Cardiac septum (tissue), 1 donor: ENCODE results near the gene ZGRF1. TPM values are rescaled to one million over a fixed set of nuclear protein-coding genes. Genes with fewer than 3 reads are reported as not detected.
"Not testable (repeated sequence)": the region's sequence is repeated elsewhere in the genome, so short reads cannot be mapped to it uniquely, and the experiment has no call there.

ENCODE experiments used
- DNase-seq: peaks from one replicate; pipeline ENCODE4 v3.0.0-alpha.2; 2020; ENCODE audit warnings: low spot score
- intact Hi-C: fragments of 100-400 bp; cut with DNase I; formaldehyde crosslinking; loops from one replicate; pipeline ENCODE4 v1.14.0; 2022
- long read RNA-seq: library from polyadenylated mRNA; unstranded; transcript quantifications from one replicate; pipeline ENCODE4 v2.0.0, GENCODE V29; 2021
- total RNA-seq: library from RNA; stranded (reverse); fragmentation: NEBNext Ultra II Directional; extraction: Animal tissue kit (Norgen Biotek cat#: 25700); gene quantifications from one replicate; pipeline ENCODE4 v1.2.1, GENCODE V29; 2021
- donor health status: DM: no; HTN: no; CAD: no.

ZGRF1 gene, protein sequence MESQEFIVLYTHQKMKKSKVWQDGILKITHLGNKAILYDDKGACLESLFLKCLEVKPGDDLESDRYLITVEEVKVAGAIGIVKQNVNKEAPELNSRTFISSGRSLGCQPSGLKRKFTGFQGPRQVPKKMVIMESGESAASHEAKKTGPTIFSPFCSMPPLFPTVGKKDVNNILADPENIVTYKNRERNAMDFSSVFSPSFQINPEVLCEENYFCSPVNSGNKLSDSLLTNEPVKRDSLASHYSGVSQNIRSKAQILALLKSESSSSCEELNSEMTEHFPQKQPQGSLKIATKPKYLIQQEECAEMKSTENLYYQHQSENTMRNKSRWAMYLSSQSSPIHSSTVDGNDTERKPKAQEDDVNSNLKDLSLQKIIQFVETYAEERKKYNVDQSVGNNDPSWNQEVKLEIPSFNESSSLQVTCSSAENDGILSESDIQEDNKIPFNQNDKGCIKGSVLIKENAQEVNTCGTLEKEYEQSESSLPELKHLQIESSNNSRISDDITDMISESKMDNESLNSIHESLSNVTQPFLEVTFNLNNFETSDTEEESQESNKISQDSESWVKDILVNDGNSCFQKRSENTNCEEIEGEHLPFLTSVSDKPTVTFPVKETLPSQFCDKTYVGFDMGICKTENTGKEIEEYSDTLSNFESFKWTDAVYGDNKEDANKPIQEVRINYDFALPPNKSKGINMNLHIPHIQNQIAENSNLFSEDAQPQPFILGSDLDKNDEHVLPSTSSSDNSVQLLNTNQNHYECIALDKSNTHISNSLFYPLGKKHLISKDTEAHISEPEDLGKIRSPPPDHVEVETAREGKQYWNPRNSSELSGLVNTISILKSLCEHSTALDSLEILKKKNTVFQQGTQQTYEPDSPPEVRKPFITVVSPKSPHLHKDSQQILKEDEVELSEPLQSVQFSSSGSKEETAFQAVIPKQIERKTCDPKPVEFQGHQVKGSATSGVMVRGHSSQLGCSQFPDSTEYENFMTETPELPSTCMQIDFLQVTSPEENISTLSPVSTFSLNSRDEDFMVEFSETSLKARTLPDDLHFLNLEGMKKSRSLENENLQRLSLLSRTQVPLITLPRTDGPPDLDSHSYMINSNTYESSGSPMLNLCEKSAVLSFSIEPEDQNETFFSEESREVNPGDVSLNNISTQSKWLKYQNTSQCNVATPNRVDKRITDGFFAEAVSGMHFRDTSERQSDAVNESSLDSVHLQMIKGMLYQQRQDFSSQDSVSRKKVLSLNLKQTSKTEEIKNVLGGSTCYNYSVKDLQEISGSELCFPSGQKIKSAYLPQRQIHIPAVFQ (N-terminal part only)
- total RNA-seq: 2.8 TPM
- long read RNA-seq, partial matches to known transcripts: 0 of 1 reads
- long read RNA-seq, other reads (novel, unspliced or antisense): 1 of 1 reads

DNA sequence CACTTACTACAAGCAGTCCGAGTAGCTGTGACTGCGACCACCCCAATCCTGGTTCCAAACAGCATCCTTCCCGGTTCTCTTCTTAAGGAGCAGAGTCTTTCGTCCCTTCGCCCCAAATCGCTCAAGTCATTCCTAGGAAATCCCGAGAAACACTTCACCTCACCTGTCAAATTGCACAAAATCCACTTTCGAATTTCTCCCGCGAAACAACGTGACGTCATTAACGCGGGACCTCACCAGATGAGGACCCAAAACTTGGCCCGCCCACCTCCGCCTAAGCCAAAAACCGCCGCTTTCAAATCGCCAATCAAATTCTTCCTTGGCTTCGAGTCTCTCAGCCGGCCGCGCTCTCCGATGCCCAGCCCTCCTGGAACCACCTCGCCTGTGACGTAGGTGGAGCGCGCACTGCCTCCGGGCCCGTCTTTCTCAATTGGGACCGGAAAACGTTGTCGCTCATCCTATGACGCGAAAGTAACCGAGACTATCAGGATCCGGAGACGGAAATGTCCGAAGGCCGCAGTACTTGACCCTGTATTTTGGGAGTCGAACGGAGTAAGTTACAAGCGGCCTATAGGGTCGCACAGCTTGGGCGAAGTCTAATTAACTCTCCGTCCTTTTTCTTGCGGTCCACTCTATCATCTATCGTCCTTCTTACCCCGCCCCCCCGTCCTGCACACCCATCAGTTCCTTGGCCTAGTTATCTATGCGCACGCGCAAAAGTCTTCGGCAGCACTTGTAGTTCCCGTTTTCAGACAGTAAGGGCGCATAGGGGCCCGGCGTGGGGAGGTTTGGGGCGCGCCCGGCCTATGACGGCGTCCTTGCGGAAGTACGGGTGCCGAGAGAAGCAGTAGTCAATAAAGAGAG, at the start of gene ZGRF1, which contains the start of gene LARP7:
TSS of gene ZGRF1 (minus strand) at position 222 of the 864 bp plus-strand sequence. CDS start 3,733 bp downstream, outside the sequence.
TSS of gene LARP7 (plus strand) at position 456 of the 864 bp plus-strand sequence. CDS start 7,527 bp downstream, outside the sequence.
- intact Hi-C loops: loop anchor here (2.0 to 10.0 kb wide), 4 partner anchors 70 to 458 kb away; no protein-coding TSS in a partner anchor
- peak; percentile 99 for DNase-seq

DNA sequence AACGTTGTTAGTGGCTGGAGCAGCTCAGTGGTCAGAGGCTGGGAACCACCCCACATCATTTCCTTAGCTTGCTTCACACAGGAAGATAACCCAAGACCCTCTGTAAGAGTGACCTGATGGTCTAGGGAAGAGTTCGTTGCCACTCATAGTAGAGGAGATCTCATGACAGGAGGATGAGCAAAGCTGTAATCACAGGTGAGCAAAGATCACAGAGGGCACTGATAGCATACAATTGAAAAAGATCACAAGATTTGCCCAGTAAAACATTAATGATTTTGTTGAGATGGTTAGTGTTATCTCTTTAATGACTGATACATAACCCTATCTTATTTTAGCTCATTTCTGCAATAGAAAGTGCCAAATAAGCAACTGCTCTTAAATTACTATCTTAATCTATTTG, 44.3 kb upstream of the ZGRF1 start:
- no peak for DNase-seq
- intact Hi-C loops: no loop called here

DNA sequence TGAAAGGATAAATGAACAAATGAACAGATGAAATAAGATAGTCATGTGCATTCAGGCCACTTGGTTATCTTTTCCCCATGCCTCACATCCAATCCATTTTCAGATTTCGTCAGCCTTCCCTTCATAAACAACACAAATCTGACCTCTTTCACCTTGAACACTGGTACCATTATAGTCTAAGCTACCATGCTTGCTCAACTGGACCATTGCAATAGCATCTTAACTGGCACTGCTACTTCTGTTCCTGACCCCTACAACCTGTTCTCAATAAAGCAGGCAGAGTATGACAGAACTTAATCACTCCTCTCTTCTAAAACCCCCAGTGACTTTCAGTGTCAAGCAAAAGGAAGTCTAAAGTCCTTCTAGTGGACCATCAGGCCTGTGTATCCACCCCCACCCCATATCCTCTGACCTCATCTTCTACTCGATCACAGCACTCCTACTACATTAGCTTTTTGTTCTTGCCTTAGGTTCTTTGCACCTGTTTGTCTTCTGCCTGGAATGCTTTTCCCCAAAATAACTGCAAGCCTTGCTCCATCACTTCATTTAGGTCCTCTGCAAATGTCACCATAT, 40.9 kb upstream of the ZGRF1 start:
- intact Hi-C loops: no loop called here
- DNase-seq: no peak

DNA sequence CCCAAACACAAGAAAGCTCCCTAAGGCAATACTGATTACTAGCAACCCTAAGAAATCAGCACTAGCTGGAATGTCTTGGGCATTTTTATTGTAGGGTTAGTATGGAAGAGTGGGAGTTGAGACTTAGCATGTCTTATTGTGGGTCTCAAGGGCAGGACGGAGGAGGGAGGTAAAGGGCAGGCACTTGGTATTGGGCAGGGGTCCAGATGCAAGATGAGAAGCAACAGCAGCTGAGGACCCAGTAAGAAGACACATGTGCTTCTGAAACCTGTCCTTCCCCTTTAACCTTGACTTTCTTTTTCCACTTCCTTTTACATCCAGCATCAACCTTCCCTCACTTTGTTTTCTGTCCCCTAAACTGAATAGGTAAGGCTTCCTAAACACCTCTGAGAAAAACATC, 37.7 kb upstream of the ZGRF1 start:
- intact Hi-C loops: loop anchor here (5.0 kb wide), 1 partner anchor 33 kb away; no protein-coding TSS in a partner anchor
- DNase-seq: no peak

DNA sequence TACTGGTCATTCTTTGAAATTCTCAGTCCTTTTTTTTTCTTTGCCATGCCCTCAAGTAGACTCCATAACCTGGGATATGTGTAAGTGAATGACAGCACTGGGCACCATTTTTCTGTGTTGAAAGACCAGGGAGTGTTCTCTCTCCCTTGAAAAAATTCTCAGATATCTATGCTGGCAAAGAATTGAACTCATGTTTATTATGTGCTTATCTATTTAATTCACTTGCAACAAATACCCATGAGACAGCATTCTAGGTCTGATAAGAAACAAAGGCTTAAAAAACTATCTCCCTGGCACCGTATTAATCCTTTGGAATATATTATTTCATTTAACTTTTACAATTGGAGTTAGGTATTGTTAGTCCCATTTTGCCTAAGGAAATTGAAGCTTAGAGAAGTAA, 37.0 kb upstream of the ZGRF1 start:
- no peak for DNase-seq
- intact Hi-C loops: loop anchor here (5.0 kb wide), 1 partner anchor 34 kb away; no protein-coding TSS in a partner anchor

DNA sequence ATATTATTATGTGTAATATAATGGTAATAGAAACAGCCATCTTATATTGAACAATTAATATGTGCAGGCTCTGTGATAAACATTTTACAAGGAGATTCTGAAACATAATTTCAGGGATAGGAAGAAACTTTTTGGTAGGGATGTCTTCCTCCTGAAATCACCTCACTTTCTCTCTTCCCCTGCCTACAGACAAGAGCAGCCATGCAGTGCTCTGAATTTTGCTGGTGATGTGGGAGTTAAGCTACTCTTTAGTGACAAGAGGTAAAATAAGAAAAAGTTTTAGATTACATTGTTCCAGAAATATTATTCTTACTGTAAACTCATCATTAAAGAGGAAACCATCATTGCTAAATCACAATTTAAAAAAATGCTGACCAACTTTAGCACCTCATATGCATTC, 36.4 kb upstream of the ZGRF1 start:
- no peak for DNase-seq
- intact Hi-C loops: loop anchor here (5.0 kb wide), 1 partner anchor 34 kb away; no protein-coding TSS in a partner anchor

DNA sequence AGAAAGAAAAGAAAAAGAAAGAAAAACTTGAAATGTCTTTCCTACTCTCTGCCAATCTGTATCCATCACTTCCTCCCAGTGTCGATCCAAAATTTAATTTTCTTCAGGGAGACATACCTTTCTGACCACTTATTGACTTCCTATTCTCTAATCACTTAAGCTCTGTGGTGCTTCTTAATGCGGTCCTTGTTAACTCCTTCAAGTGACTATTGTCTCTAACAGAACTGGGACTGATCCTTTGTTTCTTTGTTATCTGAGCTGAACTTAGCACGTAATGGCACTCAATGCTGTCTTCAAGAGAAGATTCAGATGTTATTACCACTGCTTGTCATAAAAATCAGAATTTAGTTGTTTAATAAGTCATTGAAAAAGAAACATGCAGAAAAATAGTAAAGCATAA, 31.4 kb upstream of the ZGRF1 start:
- intact Hi-C loops: no loop called here
- no peak for DNase-seq

DNA sequence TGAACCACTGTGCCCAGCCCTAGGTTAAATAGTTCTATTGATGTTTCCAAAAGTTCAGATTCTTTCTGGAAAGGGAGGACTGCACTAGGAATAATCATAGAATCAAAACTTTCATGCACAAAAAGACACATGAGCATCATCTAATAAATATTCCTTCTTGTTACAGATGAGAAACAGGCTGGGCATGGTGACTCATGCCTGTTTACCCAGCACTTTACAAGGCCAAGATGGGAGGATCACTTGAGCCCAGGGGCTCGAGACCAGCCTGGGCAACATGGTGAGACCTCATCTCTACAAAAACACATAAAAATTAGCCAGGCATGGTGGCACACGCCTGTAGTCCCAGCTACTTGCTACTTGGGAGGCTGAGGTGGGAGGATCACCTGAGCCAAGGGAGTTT, 27.9 kb upstream of the ZGRF1 start:
- DNase-seq: no peak
- intact Hi-C loops: no loop called here

DNA sequence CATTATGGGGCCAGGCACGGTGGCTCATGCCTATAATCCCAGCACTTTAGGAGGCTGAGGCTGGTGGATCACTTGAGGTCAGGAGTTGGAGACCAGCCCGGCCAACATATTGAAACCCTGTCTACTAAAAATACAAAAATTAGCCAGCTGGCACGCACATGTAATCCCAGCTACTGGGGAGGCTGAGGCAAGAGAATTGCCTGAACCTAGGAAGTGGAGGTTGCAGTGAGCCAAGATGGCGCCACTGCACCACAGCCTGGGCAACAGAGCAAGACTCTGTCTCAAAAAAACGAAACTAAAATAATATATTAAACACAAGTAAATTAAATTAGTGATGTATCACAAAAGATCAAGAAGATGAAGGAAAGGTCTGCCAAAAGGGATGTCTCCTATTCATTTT, 19.4 kb upstream of the ZGRF1 start:
- intact Hi-C loops, DNase-seq: not testable (repeated sequence)

DNA sequence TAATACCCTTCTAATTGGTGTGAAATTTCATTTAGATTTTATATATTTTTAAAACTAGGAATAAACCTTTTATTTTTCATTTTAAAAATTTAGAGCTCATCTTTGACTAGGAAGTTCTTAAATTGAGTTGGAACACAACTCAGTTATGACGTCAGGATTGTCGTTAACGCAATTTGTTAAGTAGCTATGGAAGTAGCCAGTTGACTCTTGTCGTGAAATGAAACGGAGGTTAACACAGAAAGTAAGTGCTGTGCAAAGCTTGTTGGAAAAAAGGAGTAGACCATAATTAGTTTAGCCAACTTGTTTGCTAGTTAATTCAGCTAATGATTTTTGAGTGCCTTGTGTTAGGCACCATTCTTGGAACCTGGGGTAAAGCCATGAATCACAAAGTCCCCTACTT, 18.6 kb upstream of the ZGRF1 start:
- intact Hi-C loops: no loop called here

DNA sequence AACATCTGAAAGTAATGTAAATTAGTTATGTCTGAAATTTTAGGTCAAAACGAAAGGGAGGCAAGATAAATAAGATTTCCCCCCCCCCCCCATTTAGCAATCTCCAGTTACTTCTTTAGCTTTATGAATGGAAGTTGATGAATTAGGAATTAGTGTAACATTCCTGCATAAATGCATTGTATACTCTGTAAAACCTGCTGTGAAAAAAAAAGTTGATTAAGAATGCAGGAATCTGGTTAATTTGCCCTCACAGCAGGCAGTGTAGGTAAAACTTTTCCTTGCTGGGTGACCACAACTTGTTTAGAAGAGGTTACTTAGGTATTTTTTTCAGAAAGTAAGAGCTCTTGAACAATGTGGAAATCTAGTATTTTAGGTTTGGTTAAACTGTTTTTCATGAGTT, 15.5 kb upstream of the ZGRF1 start:
- intact Hi-C loops: no loop called here
- no peak for DNase-seq

More for the DNA sequence above, 18.6 kb upstream of the ZGRF1 start:
- no peak for DNase-seq

DNA sequence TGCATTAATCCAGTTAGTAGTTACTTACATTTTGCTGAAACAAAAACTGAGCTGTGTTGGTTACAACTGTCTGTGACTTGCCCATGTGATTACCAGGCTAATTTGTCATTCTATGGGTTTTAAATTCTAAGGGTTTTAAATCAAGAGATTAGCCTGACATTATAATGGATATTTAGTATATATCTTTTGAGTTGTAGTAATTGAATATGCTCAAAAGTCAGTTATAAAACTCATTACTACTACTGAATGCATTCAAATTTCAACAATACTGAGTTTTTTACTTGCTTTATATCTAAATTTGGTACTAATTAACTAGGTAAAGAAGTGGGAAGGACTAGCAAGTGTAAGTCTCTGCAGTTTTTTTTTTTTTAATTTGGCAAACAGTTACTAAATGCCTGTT, 14.9 kb upstream of the ZGRF1 start:
- intact Hi-C loops: no loop called here
- no peak for DNase-seq

DNA sequence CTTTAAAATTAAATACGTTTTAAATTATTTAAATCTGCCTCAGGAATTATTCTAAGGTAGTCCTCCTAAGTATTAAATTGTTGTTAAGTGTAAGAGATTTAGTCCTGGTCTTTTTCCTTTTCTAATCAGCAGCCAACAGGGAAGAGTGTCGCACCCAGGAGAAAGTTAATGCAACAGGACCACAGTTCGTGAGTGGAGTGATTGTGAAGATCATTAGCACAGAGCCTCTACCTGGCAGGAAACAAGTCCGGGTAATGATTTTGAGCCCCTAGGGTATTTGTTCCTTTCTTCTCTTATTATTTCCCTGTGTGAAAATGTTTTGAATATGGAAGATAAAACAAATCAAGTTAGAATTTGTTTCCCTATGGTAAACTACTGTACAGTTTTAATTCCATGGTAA, 13.6 kb upstream of the ZGRF1 start:
- intact Hi-C loops: no loop called here
- DNase-seq: no peak

DNA sequence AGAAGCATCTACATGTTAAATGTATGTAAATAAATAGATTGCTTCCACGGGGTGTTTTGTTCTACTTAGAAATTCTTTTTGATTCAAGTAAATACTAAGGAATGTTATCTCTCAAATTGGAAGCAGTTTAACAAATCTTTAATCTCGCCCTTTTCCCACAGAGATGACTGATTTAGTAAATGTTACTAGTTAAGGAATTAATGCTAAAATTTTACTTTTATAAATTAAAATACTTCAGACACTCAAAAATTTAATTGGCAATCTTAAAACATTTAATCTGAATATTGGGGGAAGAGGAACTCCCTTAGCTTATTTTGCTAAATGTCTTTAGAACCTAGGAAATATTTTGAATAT, 12.3 kb upstream of the ZGRF1 start:
- no peak for DNase-seq
- intact Hi-C loops: no loop called here

DNA sequence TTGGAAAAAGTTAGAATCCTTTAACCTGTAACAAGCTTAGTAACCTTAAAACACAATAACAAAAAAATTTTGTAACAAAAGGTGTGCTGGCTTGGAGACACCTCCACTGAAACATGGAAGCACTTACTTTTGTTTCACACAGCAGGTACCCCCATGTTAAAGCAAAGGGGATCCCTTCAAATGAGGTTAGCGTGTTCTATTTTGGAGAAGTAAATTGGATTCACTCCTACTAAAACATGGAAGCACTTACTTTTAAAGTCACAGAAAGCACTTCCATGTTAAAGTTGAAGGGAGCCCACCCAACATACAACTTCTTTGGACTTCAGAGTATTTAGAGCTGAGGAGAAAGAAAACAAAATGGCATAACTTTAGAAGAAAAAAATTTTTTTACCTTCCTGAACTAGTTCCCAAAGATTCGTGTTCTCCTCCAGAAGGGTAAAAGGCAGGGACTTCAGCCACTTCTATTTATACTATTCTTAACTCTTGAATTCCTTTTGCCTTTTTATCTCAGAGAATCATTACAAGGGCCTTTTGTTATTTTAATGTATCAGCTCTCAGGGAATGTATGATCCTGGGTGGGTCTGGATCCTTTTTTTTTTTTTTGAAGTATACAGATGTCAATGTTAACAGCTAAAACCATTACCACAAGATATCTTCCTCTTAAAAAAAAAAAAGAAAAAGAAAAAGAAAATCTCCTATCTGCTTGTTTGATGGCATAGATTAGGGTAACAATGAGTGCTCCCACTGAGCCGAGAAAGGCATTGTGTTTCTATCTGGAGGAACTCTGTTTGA, 11.8 kb upstream of the ZGRF1 start:
- DNase-seq: no peak
- intact Hi-C loops: no loop called here

DNA sequence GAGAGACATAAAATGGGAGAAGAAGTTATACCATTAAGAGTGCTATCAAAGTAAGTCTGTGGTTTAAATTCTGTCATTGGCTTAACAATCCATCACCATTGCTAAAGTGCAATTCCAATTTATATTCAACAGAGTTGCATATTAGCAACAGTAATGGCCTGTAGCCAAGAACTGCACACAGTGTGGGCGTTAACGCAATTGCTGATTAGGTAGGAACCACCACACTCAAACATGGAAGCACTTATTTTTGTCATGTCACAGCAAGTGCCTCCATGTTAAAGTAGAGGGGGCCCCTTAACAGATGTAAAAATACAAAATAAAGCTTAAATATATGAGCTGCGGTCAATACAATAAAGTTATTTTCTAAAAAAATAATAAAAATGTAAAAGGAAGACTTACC, 11.1 kb upstream of the ZGRF1 start:
- intact Hi-C loops: no loop called here
- no peak for DNase-seq
